Psoas muscle (tissue), 8 donors: ENCODE results near the gene EML3. TPM values are rescaled to one million over a fixed set of nuclear protein-coding genes. Genes with fewer than 3 reads are reported as not detected.

Experiments used
- ATAC-seq, 4 donors: fragments of 200-7000 bp; cut with Tn5 transposase; one replicate each; pipeline ENCODE4 v1.9.1; 2020; ENCODE audit warnings: moderate library complexity in 3 of 4, mild to moderate bottlenecking in 2 of 4
- DNase-seq, 2 donors: peaks; one replicate each; pipeline ENCODE4 v3.0.0-alpha.2; 2020
- H3K27ac ChIP-seq: fragments of 200-600 bp; one replicate; pipeline ENCODE4 v1.8.0; 2022
- H3K27me3 ChIP-seq, 3 donors: fragments of 200-600 bp in 1 of 3; one replicate each; pipeline versions ENCODE4 v1.6.1 to v1.8.0; 2013 to 2022; ENCODE audit warnings: low read length in 2 of 3, mild to moderate bottlenecking in 2 of 3, moderate library complexity in 1 of 3; ENCODE audit not compliant: insufficient read depth in 3 of 3
- H3K36me3 ChIP-seq, 2 donors: fragments of 200-600 bp in 1 of 2; one replicate each; pipeline versions ENCODE4 v1.6.1 to v1.8.0; 2013 to 2022; ENCODE audit warnings: low read depth in 1 of 2, mild to moderate bottlenecking in 1 of 2, moderate library complexity in 1 of 2; ENCODE audit not compliant: insufficient read depth in 1 of 2
- H3K4me1 ChIP-seq: fragments of 200-600 bp; one replicate; pipeline ENCODE4 v1.8.0; 2022
- H3K4me3 ChIP-seq: fragments of 200-600 bp; one replicate; pipeline ENCODE4 v1.8.0; 2022; ENCODE audit warnings: mild to moderate bottlenecking
- H3K9me3 ChIP-seq: fragments of 200-600 bp; one replicate; pipeline ENCODE4 v1.8.0; 2022
- CTCF ChIP-seq: fragments of 200-600 bp; IDR thresholded peaks from one replicate; pipeline ENCODE4 v1.8.0; 2022; ENCODE audit warnings: antibody characterized with exemption
- WGBS, 3 donors: extraction: QIAGEN DNeasy Blood & Tissue Kit; methylation state at CpG; one replicate each; pipeline versions ENCODE4 v1.1.6 to v1.1.7; 2013; 5-methylcytosine and 5-hydroxymethylcytosine counted together
- intact Hi-C, 2 donors: fragments of 100-400 bp; cut with DNase I; formaldehyde crosslinking; loops; one replicate each; pipeline versions ENCODE4 v1.11.0 to v1.14.2; 2022
- polyA plus RNA-seq, 3 donors: library from polyadenylated mRNA; stranded (reverse); fragments of 200-250 nt; gene quantifications; one replicate each; pipeline ENCODE4 v1.2.3, GENCODE V29; 2013
- total RNA-seq, 4 donors: library from RNA; stranded (reverse); fragmentation: NEBNext Ultra II Directional in 2 of 4; extraction: Animal tissue kit (Norgen Biotek cat#: 25700) in 2 of 4; gene quantifications; one replicate each; pipeline versions ENCODE4 v1.2.1 to v1.2.4, GENCODE V29; 2021 to 2023
- donor health status: healthy with polysubstance abuse.
- donor health status: DM: no; HTN: no; CAD: no; lungs with moderate emphysema.
- donor health status: Bipolar disorder and iron deficiency.
- donor health status: healthy.
- donor health status: DM: yes; HTN: yes; CAD: no.
- donor health status: DM: no; HTN: no; CAD: no.
- donor health status: DM: no; HTN: no; CAD: no.
- donor health status: DM: yes; HTN: yes; CAD: no.

The EML3 gene
- total and polyA plus RNA-seq, 7 donors, result 7.4 to 19.5 (median 14.1) TPM

- intact Hi-C loops, result loop anchor here in 1 of 2 donors (10.0 kb wide), 1 partner anchor 280 kb away; no protein-coding TSS in a partner anchor
- DNase-seq (peak in 1 of 2 donors; percentile 65), ATAC-seq (no peak)
- Histone ChIP-seq H3K27me3 (no peaks in the 10 kb centered on the region), H3K36me3 (peaks cover 5 to 71% of the 10 kb centered on the region in 2 donors), H3K4me3 (peak overlapping the region; percentile 90), H3K27ac (peak overlapping the region; percentile 92), H3K4me1 (peaks cover 53% of the 10 kb centered on the region), H3K9me3 (no peaks in the 10 kb centered on the region)
- 18 to 36% (median 25%) methylated on average over 17 of the region's 17 CpGs for WGBS, 3 donors
- no peak for TF ChIP-seq CTCF
These were observed 37.4 kb downstream of the EML3 start for GRCh38 chr11:62575156-62575555.

GRCh38 chr11:62574363-62575071 is 38.1 kb downstream of the EML3 start:
- H3K4me3 ChIP-seq, result peak overlapping the region; percentile 90
- no peaks in the 10 kb centered on the region for H3K27me3 ChIP-seq
- 0 to 1% (median 1%) methylated on average over 33 of the region's 33 CpGs for WGBS, 3 donors
- H3K9me3 ChIP-seq, result no peaks in the 10 kb centered on the region
- H3K36me3 ChIP-seq, result peaks cover 5 to 73% of the 10 kb centered on the region in 2 donors
- ATAC-seq (peak; percentile 10 to 23 (median 18)), DNase-seq (peak in 1 of 2 donors; percentile 71)
- peak overlapping the region; percentile 92 for H3K27ac ChIP-seq
- H3K4me1 ChIP-seq, result peaks cover 57% of the 10 kb centered on the region
- no peak for TF ChIP-seq CTCF
- intact Hi-C loops, result loop anchor here in 1 of 2 donors (10.0 kb wide), 1 partner anchor 280 kb away; no protein-coding TSS in a partner anchor

GRCh38 chr11:62573592-62574362 is 38.8 kb downstream of the EML3 start, which contains the start of gene EEF1G:
Gene EEF1G, minus strand, starts transcription at chr11:62573891. Its CDS starts 49 bp downstream, at chr11:62573842.
- no peaks in the 10 kb centered on the region for H3K27me3 ChIP-seq
- intact Hi-C loops, result loop anchor here in 1 of 2 donors (10.0 kb wide), 1 partner anchor 281 kb away; no protein-coding TSS in a partner anchor
- no peak for TF ChIP-seq CTCF
- H3K4me1 ChIP-seq, result peaks cover 56% of the 10 kb centered on the region
- H3K27ac ChIP-seq, result peak within 1 kb of the TSS; percentile 92
- peak; percentile 98 to 99 for DNase-seq
- peak; percentile 92 to 94 (median 94) for ATAC-seq
- WGBS, 3 donors, result 0% methylated on average over 46 of the region's 46 CpGs
- H3K36me3 ChIP-seq, result peaks cover 5 to 73% of the 10 kb centered on the region in 2 donors
- H3K9me3 ChIP-seq, result no peaks in the 10 kb centered on the region
- H3K4me3 ChIP-seq, result peak within 1 kb of the TSS; percentile 90

- peaks cover 55% of the 10 kb centered on the region for H3K4me1 ChIP-seq
These were observed 39.5 kb downstream of the EML3 start for GRCh38 chr11:62573006-62573591.

More at GRCh38 chr11:62573006-62573591, 39.5 kb downstream of the EML3 start:
- DNase-seq (no peak), ATAC-seq (peak in 3 of 4 donors; percentile 0 to 3 (median 0))
- peak overlapping the region; percentile 90 for H3K4me3 ChIP-seq
- H3K27me3 ChIP-seq, result no peaks in the 10 kb centered on the region
- intact Hi-C loops, result loop anchor here in 1 of 2 donors (10.0 kb wide), 1 partner anchor 282 kb away; no protein-coding TSS in a partner anchor
- TF ChIP-seq CTCF, result no peak
- peaks cover 5 to 73% of the 10 kb centered on the region in 2 donors for H3K36me3 ChIP-seq
- 0 to 1% (median 1%) methylated on average over 33 of the region's 33 CpGs for WGBS, 3 donors
- peak overlapping the region; percentile 92 for H3K27ac ChIP-seq
- H3K9me3 ChIP-seq, result no peaks in the 10 kb centered on the region
